AG20443 (cell line): ENCODE data around the gene ITGB7.

Source experiments
- DNase-seq: peaks from one replicate; pipeline ENCODE4 v3.0.0; 2012; ENCODE audit warnings: low spot score, mixed read lengths

ITGB7 gene

GRCh38 chr12:53231671-53231920, 24.5 kb upstream of the ITGB7 start:
- no peak for DNase-seq

GRCh38 chr12:53230108-53230845, 23.2 kb upstream of the ITGB7 start:
- no peak for DNase-seq

GRCh38 chr12:53229454-53229853, 22.4 kb upstream of the ITGB7 start:
- no peak for DNase-seq

GRCh38 chr12:53227836-53228235, 20.8 kb upstream of the ITGB7 start:
- no peak for DNase-seq

GRCh38 chr12:53227341-53227740, 20.3 kb upstream of the ITGB7 start:
- no peak for DNase-seq

GRCh38 chr12:53226815-53227214, 19.8 kb upstream of the ITGB7 start:
- DNase-seq = no peak

GRCh38 chr12:53225635-53226424, 18.8 kb upstream of the ITGB7 start:
- DNase-seq = peak; percentile 22

- no peak for DNase-seq
Observed at GRCh38 chr12:53224897-53225634, 18.0 kb upstream of the ITGB7 start.

- DNase-seq = no peak
Observed at GRCh38 chr12:53224061-53224896, 17.2 kb upstream of the ITGB7 start.

GRCh38 chr12:53223389-53224060, 16.5 kb upstream of the ITGB7 start:
- DNase-seq = peak; percentile 56

GRCh38 chr12:53222806-53223261, 15.8 kb upstream of the ITGB7 start:
- no peak for DNase-seq

- no peak for DNase-seq
Observed at GRCh38 chr12:53222170-53222721, 15.2 kb upstream of the ITGB7 start.

GRCh38 chr12:53221203-53222080, 14.4 kb upstream of the ITGB7 start:
- DNase-seq = peak; percentile 84

GRCh38 chr12:53220694-53221202, 13.7 kb upstream of the ITGB7 start:
- peak; percentile 96 for DNase-seq

GRCh38 chr12:53219956-53220693, 13.1 kb upstream of the ITGB7 start:
- DNase-seq = peak; percentile 65

GRCh38 chr12:53219292-53219955, 12.4 kb upstream of the ITGB7 start:
- peak; percentile 54 for DNase-seq

GRCh38 chr12:53218551-53219291, 11.7 kb upstream of the ITGB7 start:
- peak; percentile 49 for DNase-seq

GRCh38 chr12:53217931-53218307, 10.9 kb upstream of the ITGB7 start:
- no peak for DNase-seq
